ENCODE results near the gene PHC2. TPM values are rescaled to one million over a fixed set of nuclear protein-coding genes. Genes with fewer than 3 reads are reported as not detected.

Gene PHC2
- total and polyA plus RNA-seq, 9 of the 15 experiments (the other 6 are each of a cell fraction or from before 2014, with no cell fraction given): 3.1 to 67.6 (median 34.6) TPM

DNA sequence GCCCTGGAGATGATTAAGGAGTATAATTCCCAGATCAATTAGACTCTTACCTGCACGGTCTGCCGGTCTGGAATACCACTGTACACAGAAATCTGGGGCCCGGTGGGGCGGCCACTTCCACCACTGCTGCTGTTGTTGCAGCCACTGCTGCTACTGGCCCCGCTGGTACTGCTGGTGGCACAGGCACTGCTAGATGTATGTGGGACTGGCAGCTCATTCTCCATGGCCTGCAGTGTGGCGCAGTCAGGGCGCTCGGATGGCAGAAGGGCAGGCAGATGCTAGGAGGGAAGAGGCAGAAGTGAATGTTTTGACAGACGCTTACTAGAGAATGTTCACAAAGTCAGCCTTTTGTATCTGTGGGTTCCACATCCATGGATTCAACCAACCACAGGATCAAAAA is 55.6 kb downstream of the PHC2 start:
- H3K9me1 ChIP-seq (ENCODE audit: control insufficient read depth, insufficient read depth, low read length): no peaks in the 10 kb centered on the region

More for the DNA sequence above, 55.6 kb downstream of the PHC2 start:
- Histone ChIP-seq H3K9me3 (replicated peaks; ENCODE audit: control insufficient read depth, insufficient read depth, low read depth, low read length) (no peaks in the 10 kb centered on the region), H3K27ac (ENCODE audit: extremely low read depth, low read depth, low read length) (no peak overlapping the region), H2AFZ (ENCODE audit: low read depth, low read length) (no peak overlapping the region), H3K27me3 (ENCODE audit: control insufficient read depth in 2 of 2, insufficient read depth in 2 of 2, low read length in 2 of 2) (peaks cover 16 to 31% of the 10 kb centered on the region in 2 experiments), H3K9ac (ENCODE audit: insufficient read depth in 1 of 2, low read depth in 2 of 2, low read length in 2 of 2) (no peak overlapping the region; a peak in 1 of 4 replicates), H3K4me3 (no peak overlapping the region), H3K36me3 (ENCODE audit: control insufficient read depth, insufficient read depth, low read length) (no peaks in the 10 kb centered on the region), H3K4me2 (ENCODE audit: insufficient read depth, low read length) (no peak overlapping the region), H4K20me1 (replicated peaks; ENCODE audit: control insufficient read depth, insufficient read depth, low read length) (peaks cover 9% of the 10 kb centered on the region), H3K4me1 (replicated peaks in 1 of 2; ENCODE audit: control insufficient read depth in 2 of 2, insufficient read depth in 2 of 2, low read length in 2 of 2) (peaks cover 4 to 10% of the 10 kb centered on the region in 2 experiments), H3K79me2 (ENCODE audit: control insufficient read depth, insufficient read depth, low read length) (no peaks in the 10 kb centered on the region)
- intact Hi-C loops (cut with micrococcal nuclease): no loop called here
- ChIA-PET POLR2A (interaction anchor here (0.5 kb wide), 3 partner anchors 57 to 375 kb away, joined by 3 to 4 read pairs (median 3); no protein-coding TSS in a partner anchor), CTCF (ENCODE audit: low intra/inter-chr PET ratio) (no interaction called here)
- no peak for TF ChIP-seq NFXL1 (CRISPR knock-in tag; IDR thresholded peaks at IDR 0.05)
- TF ChIP-seq NFE2 (IDR thresholded peaks at IDR 0.05; ENCODE audit: low read depth): no peak
- TF ChIP-seq, protein P1, sequence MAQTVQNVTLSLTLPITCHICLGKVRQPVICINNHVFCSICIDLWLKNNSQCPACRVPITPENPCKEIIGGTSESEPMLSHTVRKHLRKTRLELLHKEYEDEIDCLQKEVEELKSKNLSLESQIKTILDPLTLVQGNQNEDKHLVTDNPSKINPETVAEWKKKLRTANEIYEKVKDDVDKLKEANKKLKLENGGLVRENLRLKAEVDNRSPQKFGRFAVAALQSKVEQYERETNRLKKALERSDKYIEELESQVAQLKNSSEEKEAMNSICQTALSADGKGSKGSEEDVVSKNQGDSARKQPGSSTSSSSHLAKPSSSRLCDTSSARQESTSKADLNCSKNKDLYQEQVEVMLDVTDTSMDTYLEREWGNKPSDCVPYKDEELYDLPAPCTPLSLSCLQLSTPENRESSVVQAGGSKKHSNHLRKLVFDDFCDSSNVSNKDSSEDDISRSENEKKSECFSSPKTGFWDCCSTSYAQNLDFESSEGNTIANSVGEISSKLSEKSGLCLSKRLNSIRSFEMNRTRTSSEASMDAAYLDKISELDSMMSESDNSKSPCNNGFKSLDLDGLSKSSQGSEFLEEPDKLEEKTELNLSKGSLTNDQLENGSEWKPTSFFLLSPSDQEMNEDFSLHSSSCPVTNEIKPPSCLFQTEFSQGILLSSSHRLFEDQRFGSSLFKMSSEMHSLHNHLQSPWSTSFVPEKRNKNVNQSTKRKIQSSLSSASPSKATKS (CRISPR knock-in tag; IDR thresholded peaks at IDR 0.05): no peak
- TF ChIP-seq SMAD4 (CRISPR knock-in tag; conservative IDR thresholded peaks at IDR 0.05): no peak
- no peak for TF ChIP-seq KDM1A (IDR thresholded peaks at IDR 0.05)
- no peak for TF ChIP-seq GTF2F1 (IDR thresholded peaks at IDR 0.05; ENCODE audit: low read depth, low read length)
- no peak for TF ChIP-seq HLTF (IDR thresholded peaks at IDR 0.05)
- TF ChIP-seq POU5F1 (IDR thresholded peaks at IDR 0.05; ENCODE audit: borderline replicate concordance, low read depth, low read length, partially characterized antibody): no peak
- TF ChIP-seq, protein P2, sequence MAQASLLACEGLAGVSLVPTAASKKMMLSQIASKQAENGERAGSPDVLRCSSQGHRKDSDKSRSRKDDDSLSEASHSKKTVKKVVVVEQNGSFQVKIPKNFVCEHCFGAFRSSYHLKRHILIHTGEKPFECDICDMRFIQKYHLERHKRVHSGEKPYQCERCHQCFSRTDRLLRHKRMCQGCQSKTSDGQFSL (CRISPR knock-in tag; IDR thresholded peaks at IDR 0.05): no peak
- TF ChIP-seq, protein P2 (tag; IDR thresholded peaks at IDR 0.05): no peak
- TF ChIP-seq STAT6 (CRISPR knock-in tag; IDR thresholded peaks at IDR 0.05): no peak
- no peak for TF ChIP-seq ZFP1 (CRISPR knock-in tag; IDR thresholded peaks at IDR 0.05)
- no peak for DNase-seq (ENCODE audit: extremely low read depth in 1 of 4, low spot score in 3 of 4)
- 63% methylated on average over 9 of the region's 9 CpGs for WGBS (ENCODE audit: insufficient coverage, low coverage, missing lambda C conversion rate)
- no peak for ATAC-seq
- no TSS peak for BruUV-seq (replicated peaks)
- FAIRE-seq: no peak
- in situ Hi-C loops (cut with MboI): no loop called here

Measured in K562 (cell line).